Lower leg skin (tissue), 4 donors: ENCODE measurements around the gene MAS1. TPM values are rescaled to one million over a fixed set of nuclear protein-coding genes. Genes with fewer than 3 reads are reported as not detected.

Experiments used
- DNase-seq, 2 donors: peaks; one replicate each; pipeline ENCODE4 v3.0.0-alpha.2; 2019; ENCODE audit warnings: low spot score in 2 of 2
- H3K4me3 ChIP-seq: fragments of 200-600 bp; sonication (generic); 2 replicates; pipeline ENCODE4 v1.5.1; 2017; ENCODE audit warnings: mild to moderate bottlenecking, low read depth; ENCODE audit not compliant: poor library complexity, severe bottlenecking
- CTCF ChIP-seq, 3 donors: fragments of 450-650 bp; IDR thresholded peaks; one replicate each; pipeline ENCODE4 v1.5.1; 2016; ENCODE audit warnings: antibody characterized with exemption in 3 of 3, mild to moderate bottlenecking in 3 of 3, moderate library complexity in 2 of 3
- POLR2A ChIP-seq, 2 donors: fragments of 450-650 bp; IDR thresholded peaks; one replicate each; pipeline ENCODE4 v1.6.1; 2016 to 2017; ENCODE audit warnings: antibody characterized with exemption in 2 of 2, mild to moderate bottlenecking in 1 of 2, moderate library complexity in 1 of 2
- WGBS, 2 donors: methylation state at CpG; one replicate each; pipeline ENCODE4 v1.1.5; 2018; 5-methylcytosine and 5-hydroxymethylcytosine counted together
- intact Hi-C: fragments of 100-400 bp; cut with DNase I; formaldehyde crosslinking; loops from one replicate; pipeline ENCODE4 v1.15.0; 2023; ENCODE audit warnings: low total_unique reads
- total RNA-seq, 4 donors: library from RNA; depleted of rRNA; stranded (reverse); fragments of >200 nt; gene quantifications; one replicate each; pipeline ENCODE4 v1.1.0, GENCODE V29; 2016

Gene MAS1
- total RNA-seq, 4 donors from 2014 or later: 0.05 TPM; not detected in 3

- TF ChIP-seq POLR2A (IDR thresholded peaks at IDR 0.05): no peak
- TF ChIP-seq CTCF (IDR thresholded peaks at IDR 0.05): no peak
- H3K4me3 ChIP-seq: no peak overlapping the region
- intact Hi-C loops: no loop called here
- 89 to 92% methylated on average over 20 to 28 of the region's 28 CpGs for WGBS, 2 donors
- DNase-seq: no peak
These were observed 24.2 kb upstream of the MAS1 start for GRCh38 chr6:159866286-159867247.

- no peak for TF ChIP-seq CTCF (IDR thresholded peaks at IDR 0.05)
- no peak for TF ChIP-seq POLR2A (IDR thresholded peaks at IDR 0.05)
- no peak for DNase-seq
- intact Hi-C loops: no loop called here
- H3K4me3 ChIP-seq: no peak overlapping the region
- WGBS, 2 donors: 100% methylated on average over 1 of the region's 1 CpG
These were observed 19.5 kb upstream of the MAS1 start for GRCh38 chr6:159871241-159871640.

- TF ChIP-seq POLR2A (IDR thresholded peaks at IDR 0.05): no peak
- no peak for TF ChIP-seq CTCF (IDR thresholded peaks at IDR 0.05)
- 69 to 84% methylated on average over 5 of the region's 5 CpGs for WGBS, 2 donors
- H3K4me3 ChIP-seq: no peak overlapping the region
- DNase-seq: no peak
- intact Hi-C loops: no loop called here
These were observed 18.9 kb upstream of the MAS1 start for GRCh38 chr6:159871906-159872305.

GRCh38 chr6:159874435-159874834, 16.4 kb upstream of the MAS1 start:
- H3K4me3 ChIP-seq: no peak overlapping the region
- no peak for DNase-seq
- intact Hi-C loops: no loop called here
- TF ChIP-seq CTCF (IDR thresholded peaks at IDR 0.05): no peak
- no peak for TF ChIP-seq POLR2A (IDR thresholded peaks at IDR 0.05)
- WGBS, 2 donors: 23 to 31% methylated on average over 2 of the region's 2 CpGs

GRCh38 chr6:159875194-159875593, 15.6 kb upstream of the MAS1 start:
- TF ChIP-seq CTCF (IDR thresholded peaks at IDR 0.05) (no peak), POLR2A (IDR thresholded peaks at IDR 0.05) (no peak)
- DNase-seq: no peak
- no peak overlapping the region for H3K4me3 ChIP-seq
- 74 to 79% methylated on average over 4 of the region's 4 CpGs for WGBS, 2 donors
- intact Hi-C loops: no loop called here
